CD4-positive, alpha-beta T cell treated with Interleukin-17A for 1 hour (primary cell): Measurements from ENCODE around the gene FOSL2.

Experiments used
- DNase-seq: peaks from one replicate; pipeline ENCODE4 v3.0.0-alpha.2; 2020

Gene FOSL2

DNA sequence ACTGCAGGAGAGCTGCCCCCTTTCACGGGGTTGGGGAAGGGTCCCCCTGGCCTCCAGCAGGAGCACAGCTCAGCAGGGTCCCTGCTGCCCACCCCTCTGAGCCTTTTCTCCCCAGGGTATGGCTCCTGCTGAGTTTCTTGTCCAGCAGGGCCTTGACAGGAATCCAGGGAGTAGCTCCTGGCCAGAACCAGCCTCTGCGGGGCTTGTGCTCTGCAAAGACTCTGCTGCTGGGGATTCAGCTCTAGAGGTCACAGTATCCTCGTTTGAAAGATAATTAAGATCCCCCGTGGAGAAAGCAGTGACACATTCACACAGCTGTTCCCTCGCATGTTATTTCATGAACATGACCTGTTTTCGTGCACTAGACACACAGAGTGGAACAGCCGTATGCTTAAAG lies 21.2 kb downstream of the FOSL2 start:
- DNase-seq, result peak; percentile 8

DNA sequence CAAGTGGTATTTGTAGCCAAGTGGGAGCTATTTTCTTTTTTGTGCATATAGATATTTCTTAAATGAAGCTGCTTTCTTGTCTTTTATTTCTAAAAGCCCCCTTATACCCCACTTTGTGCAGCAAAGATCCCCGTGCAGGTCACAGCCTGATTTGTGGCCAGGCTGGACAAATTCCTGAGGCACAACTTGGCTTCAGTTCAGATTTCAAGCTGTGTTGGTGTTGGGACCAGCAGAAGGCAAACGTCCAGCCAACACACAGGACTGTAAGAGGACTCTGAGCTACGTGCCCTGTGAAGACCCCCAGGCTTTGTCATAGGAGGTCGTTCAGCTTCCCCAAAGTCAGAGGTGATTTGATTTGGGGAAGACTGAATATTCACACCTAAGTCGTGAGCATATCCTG lies 21.9 kb downstream of the FOSL2 start:
- DNase-seq, result no peak

DNA sequence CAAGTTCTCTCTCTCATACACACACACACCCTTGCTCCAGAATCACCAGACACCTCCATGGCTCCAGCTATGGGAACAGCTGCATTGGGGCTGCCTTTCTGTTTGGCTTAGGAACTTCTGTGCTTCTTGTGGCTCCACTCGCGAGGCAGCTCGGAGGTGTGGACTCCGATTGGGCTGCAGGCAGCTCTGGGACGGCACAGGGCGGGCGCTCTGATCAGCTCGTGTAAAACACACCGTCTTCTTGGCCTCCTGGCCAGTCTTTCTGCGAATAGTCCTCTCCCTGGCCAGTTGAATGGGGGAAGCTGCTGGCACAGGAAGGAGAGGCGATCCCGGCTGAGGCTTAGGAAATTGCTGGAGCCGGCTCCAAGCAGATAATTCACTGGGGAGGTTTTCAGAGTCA lies 22.4 kb downstream of the FOSL2 start:
- peak; percentile 11 for DNase-seq

DNA sequence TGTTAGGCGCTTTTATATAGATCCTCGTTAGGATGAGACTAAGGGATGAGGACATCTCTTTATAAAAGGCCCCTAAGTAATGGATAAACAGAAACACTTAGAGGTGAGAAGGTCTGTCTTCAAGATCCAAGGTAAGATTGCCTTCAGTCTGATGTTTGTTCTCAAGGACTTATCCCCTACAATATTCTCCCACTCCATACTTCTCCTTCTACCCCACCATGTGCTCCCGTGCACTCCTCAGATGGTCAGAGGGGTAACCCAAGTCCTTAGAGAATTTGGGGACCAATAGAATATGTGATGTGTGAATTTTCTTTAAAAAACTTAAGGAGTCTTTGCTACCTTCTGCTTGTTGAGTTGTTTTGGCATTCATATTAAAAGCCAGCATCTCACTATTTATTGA lies 23.1 kb downstream of the FOSL2 start:
- DNase-seq, result peak; percentile 1

- no peak for DNase-seq
These were observed 26.3 kb downstream of the FOSL2 start for GRCh38 chr2:28419003-28419402.

GRCh38 chr2:28419443-28420270 lies 27.0 kb downstream of the FOSL2 start:
- DNase-seq, result peak; percentile 34

GRCh38 chr2:28420722-28421121 lies 28.1 kb downstream of the FOSL2 start:
- peak; percentile 7 for DNase-seq

- peak; percentile 14 for DNase-seq
These were observed 30.5 kb downstream of the FOSL2 start for GRCh38 chr2:28422908-28423741.

DNA sequence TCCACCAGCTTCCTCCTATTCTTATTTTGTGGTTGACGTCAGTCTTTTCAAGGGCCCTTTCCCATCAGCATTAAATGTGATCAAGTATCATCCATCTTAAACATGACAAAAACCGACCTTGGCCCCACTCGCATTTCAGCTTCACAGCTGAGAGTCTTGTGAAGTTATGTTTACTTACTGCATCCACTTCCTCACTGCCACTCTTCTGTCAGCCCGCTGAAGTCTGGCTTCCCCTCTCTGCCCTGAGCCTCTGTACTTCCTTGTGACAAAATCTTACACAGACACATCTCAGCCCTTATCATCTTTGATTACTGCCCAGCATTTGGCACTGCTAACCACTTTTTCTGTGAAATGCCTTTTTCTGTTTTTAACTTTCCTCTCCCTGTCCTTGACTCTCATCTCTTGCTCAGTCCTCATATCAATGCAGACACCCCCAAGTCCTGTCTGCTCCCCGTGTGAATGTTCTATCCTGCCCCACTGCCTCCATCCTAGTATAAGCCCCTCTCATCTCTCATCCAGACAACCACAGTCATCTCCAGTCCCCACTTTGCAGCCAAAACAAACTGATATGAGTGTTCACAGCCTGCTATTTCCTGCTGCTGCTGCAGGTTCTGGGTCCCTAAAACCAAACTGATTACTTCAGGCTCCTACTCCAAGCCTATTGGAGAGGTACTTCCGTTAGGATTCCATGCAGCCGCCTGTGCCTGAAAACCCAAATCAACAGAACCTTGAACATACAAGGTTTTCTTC lies 31.4 kb downstream of the FOSL2 start:
- peak; percentile 65 for DNase-seq

DNA sequence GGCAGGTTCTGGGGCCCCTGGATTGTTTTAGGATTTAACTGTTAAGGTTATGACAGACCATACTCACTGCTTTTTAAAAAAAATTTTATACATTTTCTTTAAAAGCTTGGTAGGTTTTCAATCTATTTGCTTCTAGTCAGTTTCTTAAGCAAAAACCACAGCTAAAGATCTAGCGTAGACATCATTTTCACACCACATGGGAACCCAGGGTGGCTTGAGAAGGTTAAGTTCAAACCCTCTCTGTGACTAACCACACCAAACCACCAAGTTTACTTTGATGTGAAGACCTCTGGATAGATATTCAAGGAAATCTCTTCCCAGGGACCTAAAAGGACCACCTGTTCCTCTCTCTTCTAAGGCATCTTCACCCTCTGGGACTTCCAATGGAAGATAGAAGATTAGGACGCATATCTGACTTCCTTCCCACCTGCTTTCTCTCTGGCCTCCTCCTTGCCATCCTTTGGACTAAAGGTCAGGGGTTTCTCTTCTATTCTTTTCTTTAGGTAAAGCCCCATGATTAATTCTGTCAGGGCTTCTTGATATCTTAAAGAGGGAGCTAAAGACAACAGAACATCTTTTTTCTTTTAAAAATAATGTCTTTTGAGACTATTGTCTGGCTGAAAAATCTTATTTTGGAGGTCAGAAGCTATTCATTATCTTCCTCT lies 32.3 kb downstream of the FOSL2 start:
- peak; percentile 40 for DNase-seq

DNA sequence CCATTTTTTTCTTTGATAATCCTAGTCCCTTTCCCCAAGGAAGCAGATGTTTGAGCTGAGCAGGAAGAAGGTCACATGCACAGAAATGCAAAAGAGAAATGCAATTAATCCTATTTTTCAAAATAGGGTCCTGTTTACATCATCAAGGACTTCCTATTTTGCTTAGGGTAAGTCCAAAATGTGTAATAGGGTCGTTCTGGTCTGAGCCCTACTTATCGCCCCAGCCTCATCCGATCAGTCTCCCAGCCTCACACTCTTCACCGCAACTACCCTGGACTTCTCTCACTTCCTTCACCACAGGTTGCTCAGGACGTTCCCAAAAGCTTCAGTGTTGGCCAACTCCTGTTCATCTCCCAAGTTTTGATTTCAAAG lies 32.8 kb downstream of the FOSL2 start:
- DNase-seq, result peak; percentile 5

DNA sequence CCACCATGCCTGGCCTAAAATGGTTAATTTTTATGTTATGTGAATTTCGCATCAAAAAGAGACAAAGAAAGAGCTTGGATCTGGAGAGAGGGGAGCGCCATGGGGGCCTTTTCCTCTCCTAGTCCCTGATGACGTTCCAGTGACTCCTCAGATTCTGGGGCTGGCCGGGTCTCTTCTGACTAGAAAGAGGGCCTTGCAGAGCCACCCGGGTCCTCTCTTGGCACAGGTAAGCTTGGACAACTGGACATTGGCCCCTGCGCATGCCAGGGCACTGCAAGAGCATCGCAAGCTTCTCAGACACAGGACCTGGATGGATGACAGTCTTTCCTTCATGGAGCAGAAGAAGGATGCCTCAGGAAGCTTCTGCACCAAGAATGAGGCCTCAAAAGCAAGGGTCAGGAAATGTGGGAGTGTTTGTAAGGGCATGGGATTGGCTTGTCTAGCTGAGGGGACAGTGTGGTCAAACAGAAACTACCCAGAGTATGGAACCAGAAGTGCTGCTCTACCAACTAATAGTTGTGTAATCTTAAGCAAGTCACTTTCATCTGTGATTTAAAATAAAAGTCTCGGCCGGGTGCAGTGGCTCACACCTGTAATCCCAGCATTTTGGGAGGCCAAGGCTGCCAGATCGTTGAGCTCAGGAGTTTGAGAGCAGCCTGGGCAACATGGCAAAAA lies 35.2 kb downstream of the FOSL2 start:
- DNase-seq, result no peak

GRCh38 chr2:28428486-28428885 lies 35.8 kb downstream of the FOSL2 start:
- no peak for DNase-seq

DNA sequence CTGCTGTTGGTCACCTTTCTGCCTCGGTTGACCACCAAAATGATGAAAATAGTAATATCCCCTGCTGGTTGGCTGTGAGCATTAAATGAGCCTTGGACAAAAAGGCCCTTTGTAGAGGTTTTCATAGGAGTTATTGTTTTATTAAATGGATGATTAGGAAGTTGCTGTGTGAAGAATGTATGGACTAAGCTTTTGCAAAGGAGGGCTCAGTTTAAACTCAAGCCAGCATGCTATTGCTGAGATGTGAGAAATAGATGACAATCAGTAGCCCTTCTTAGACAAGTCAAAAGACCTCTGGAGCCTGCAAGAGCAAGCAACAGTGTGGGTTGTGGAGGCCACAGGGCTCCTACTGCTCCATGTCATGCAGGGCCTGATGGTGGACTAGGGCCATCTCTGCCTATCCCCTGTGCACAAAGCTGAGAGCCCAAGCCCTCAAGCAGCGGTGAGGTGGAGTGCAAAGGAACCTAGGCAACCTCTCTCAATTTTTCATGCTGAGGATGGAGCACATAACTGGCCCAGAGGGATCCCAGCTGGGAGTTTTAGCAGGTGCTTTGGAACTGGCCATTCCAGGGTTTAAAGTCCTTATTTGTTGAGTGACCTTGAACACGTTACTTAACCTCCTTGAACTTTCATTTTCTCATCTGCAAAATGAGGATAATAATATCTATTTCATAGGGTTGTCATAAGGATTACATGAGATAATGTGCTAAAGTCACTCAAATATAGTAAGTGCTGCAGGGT lies 37.1 kb downstream of the FOSL2 start:
- DNase-seq, result no peak

DNA sequence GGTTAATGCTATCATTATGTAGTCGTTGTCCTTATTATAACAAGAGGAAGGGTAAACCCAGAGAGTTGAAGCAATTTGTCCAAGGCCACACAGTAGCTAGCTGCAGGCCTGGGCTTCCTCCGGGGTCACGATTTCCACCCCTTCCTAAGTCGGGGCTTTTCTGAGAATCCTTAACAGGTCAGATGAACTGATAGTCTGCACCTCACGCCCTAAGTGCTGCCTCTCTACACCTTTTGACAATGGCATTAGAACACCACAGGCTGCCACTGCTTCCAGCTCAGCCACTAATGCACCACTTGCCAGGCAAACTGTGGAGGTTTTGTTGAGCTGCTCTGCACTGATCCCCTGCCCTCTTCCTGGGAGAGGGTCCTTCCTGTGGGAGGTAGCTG lies 37.7 kb downstream of the FOSL2 start:
- DNase-seq, result no peak

- DNase-seq, result no peak
These were observed 38.2 kb downstream of the FOSL2 start for GRCh38 chr2:28430788-28431418.

- no peak for DNase-seq
These were observed 39.1 kb downstream of the FOSL2 start for GRCh38 chr2:28431741-28432140.

- no peak for DNase-seq
These were observed 39.7 kb downstream of the FOSL2 start for GRCh38 chr2:28432362-28432761.

- no peak for DNase-seq
These were observed 40.6 kb downstream of the FOSL2 start for GRCh38 chr2:28433215-28433614.

- no peak for DNase-seq
These were observed 41.4 kb downstream of the FOSL2 start for GRCh38 chr2:28433935-28434599.

GRCh38 chr2:28434600-28434989 lies 41.9 kb downstream of the FOSL2 start:
- no peak for DNase-seq
